ENCODE measurements around the gene SYT9.

SYT9 gene

GRCh38 chr11:7251836-7252682, at the start of gene SYT9:
SYT9 (plus strand) TSS chr11:7251904; CDS start chr11:7252187, 283 bp downstream.
- no peak for DNase-seq (ENCODE audit: low read depth)

GRCh38 chr11:7202412-7202811, 49.3 kb upstream of the SYT9 start:
- no peak for DNase-seq (ENCODE audit: low read depth)

- DNase-seq (ENCODE audit: low read depth) = no peak
These were observed 46.9 kb upstream of the SYT9 start for GRCh38 chr11:7204778-7205177.

- no peak for DNase-seq (ENCODE audit: low read depth)
These were observed 43.3 kb upstream of the SYT9 start for GRCh38 chr11:7208391-7208790.

- no peak for DNase-seq (ENCODE audit: low read depth)
These were observed 32.2 kb upstream of the SYT9 start for GRCh38 chr11:7219491-7219890.

GRCh38 chr11:7220636-7221035, 31.1 kb upstream of the SYT9 start:
- no peak for DNase-seq (ENCODE audit: low read depth)

GRCh38 chr11:7222619-7223018, 29.1 kb upstream of the SYT9 start:
- DNase-seq (ENCODE audit: low read depth) = no peak

- no peak for DNase-seq (ENCODE audit: low read depth)
These were observed 11.8 kb upstream of the SYT9 start for GRCh38 chr11:7239877-7240276.

- DNase-seq (ENCODE audit: low read depth) = no peak
These were observed 6.4 kb upstream of the SYT9 start for GRCh38 chr11:7245341-7245740.

GRCh38 chr11:7246179-7246578, 5.5 kb upstream of the SYT9 start:
- DNase-seq (ENCODE audit: low read depth) = no peak

- DNase-seq (ENCODE audit: low read depth) = no peak
These were observed 1.5 kb upstream of the SYT9 start for GRCh38 chr11:7250166-7250565.

GRCh38 chr11:7251487-7251835, 243 bp upstream of the SYT9 start:
- no peak for DNase-seq (ENCODE audit: low read depth)

- no peak for DNase-seq (ENCODE audit: low read depth)
These were observed 1.0 kb downstream of the SYT9 start for GRCh38 chr11:7252683-7253213.

- DNase-seq (ENCODE audit: low read depth) = no peak
These were observed 2.1 kb downstream of the SYT9 start for GRCh38 chr11:7253800-7254199.

- no peak for DNase-seq (ENCODE audit: low read depth)
These were observed 3.1 kb downstream of the SYT9 start for GRCh38 chr11:7254731-7255291.

- DNase-seq (ENCODE audit: low read depth) = no peak
These were observed 5.2 kb downstream of the SYT9 start for GRCh38 chr11:7256943-7257342.

GRCh38 chr11:7257724-7258123, 6.0 kb downstream of the SYT9 start:
- no peak for DNase-seq (ENCODE audit: low read depth)

GRCh38 chr11:7261578-7261977, 9.9 kb downstream of the SYT9 start:
- DNase-seq (ENCODE audit: low read depth) = no peak

- DNase-seq (ENCODE audit: low read depth) = no peak
These were observed 11.0 kb downstream of the SYT9 start for GRCh38 chr11:7262672-7263071.

- DNase-seq (ENCODE audit: low read depth) = no peak
These were observed 12.1 kb downstream of the SYT9 start for GRCh38 chr11:7263842-7264241.

GRCh38 chr11:7268758-7269157, 17.1 kb downstream of the SYT9 start:
- DNase-seq (ENCODE audit: low read depth) = no peak

GRCh38 chr11:7270233-7270865, 18.6 kb downstream of the SYT9 start:
- DNase-seq (ENCODE audit: low read depth) = no peak

GRCh38 chr11:7272373-7272772, 20.7 kb downstream of the SYT9 start:
- no peak for DNase-seq (ENCODE audit: low read depth)
